Measurements from ENCODE around the gene GNAO1. TPM values are rescaled to one million over a fixed set of nuclear protein-coding genes. Genes with fewer than 3 reads are reported as not detected.

Gene GNAO1
- polyA plus RNA-seq, 1 of the 3 experiments (the other 2 are of a cell fraction) = 0.30 TPM

GRCh38 chr16:56298116-56298515, 106.8 kb downstream of the GNAO1 start (continued):
- TF ChIP-seq, protein P1, sequence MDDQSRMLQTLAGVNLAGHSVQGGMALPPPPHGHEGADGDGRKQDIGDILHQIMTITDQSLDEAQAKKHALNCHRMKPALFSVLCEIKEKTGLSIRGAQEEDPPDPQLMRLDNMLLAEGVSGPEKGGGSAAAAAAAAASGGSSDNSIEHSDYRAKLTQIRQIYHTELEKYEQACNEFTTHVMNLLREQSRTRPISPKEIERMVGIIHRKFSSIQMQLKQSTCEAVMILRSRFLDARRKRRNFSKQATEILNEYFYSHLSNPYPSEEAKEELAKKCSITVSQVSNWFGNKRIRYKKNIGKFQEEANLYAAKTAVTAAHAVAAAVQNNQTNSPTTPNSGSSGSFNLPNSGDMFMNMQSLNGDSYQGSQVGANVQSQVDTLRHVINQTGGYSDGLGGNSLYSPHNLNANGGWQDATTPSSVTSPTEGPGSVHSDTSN (IDR thresholded peaks at IDR 0.05) = no peak
- TF ChIP-seq YY1 (IDR thresholded peaks at IDR 0.05; ENCODE audit: low read depth) (no peak), RXRA (IDR thresholded peaks at IDR 0.05; ENCODE audit: borderline replicate concordance, low read depth) (no peak), POLR2AphosphoS5 (IDR thresholded peaks at IDR 0.05; ENCODE audit: low read depth, low read length) (no peak)

DNA sequence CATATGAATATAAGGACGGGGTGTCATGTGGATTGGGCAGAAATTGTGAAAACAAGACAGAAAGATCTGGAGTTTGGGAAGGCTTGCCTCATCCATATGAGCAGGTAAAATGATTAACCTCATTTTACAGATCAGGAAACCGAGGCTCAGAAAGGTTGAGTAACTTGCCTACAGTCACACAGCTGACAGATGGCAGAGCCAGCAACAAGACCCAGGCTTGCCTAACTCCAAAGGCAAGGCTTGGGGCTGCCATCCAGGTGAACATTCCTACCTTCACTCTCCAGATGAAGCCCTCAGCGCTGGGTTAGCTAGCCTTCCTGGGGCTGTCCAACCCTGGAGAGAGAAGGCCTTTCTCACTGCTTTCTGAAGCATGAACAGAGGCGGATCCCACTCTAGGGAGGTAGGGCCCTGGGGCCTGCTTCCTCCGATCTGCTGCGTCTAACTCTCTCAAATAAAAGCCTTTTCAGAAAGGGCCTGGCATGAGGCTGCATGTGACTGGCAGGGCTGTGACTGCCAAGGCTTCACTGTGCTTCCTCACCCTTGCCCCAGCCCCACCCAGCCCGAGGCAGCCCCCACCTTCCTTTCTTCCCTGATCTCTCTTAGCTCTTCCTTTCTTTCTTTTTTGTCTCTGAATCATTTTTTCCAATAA, 107.8 kb downstream of the GNAO1 start:
- Histone ChIP-seq H3K79me2 (ENCODE audit: insufficient read depth) (no peaks in the 10 kb centered on the region), H2AFZ (ENCODE audit: low read depth) (no peak overlapping the region), H3K4me2 (no peak overlapping the region), H3K9me3 (no peaks in the 10 kb centered on the region), H3K9me2 (no peaks in the 10 kb centered on the region), H3K36me3 (replicated peaks in 1 of 2; ENCODE audit: control insufficient read depth in 1 of 2, insufficient read depth in 2 of 2, low read length in 1 of 2) (no peaks in the 10 kb centered on the region), H3K27me3 (ENCODE audit: insufficient read depth) (no peaks in the 10 kb centered on the region; the same call in 1 of the 2 replicates), H3K27ac (ENCODE audit: low read depth in 2 of 2, low read length in 1 of 2) (peak overlapping the region in 1 of 2 experiments; percentile 50; a peak in 2 of 4 replicates), H3K4me1 (ENCODE audit: control insufficient read depth in 1 of 2, insufficient read depth in 2 of 2, low read depth in 1 of 2, low read length in 1 of 2) (peaks cover 0 to 63% of the 10 kb centered on the region in 2 experiments; a peak in 2 of 4 replicates), H3K4me3 (ENCODE audit: low read depth in 2 of 2, low read length in 1 of 2) (no peak overlapping the region), H3F3A (replicated peaks; ENCODE audit: insufficient read depth) (no peaks in the 10 kb centered on the region), H3K9ac (no peak overlapping the region), H4K20me1 (ENCODE audit: insufficient read depth) (no peaks in the 10 kb centered on the region)
- ChIA-PET CTCF (interaction anchor here (1.0 to 4.2 kb wide), 6 partner anchors 9 to 66 kb away, joined by 3 to 26 read pairs (median 4); no protein-coding TSS in a partner anchor), POLR2A (no interaction called here)
- WGBS (ENCODE audit: low lambda C conversion rate) = 36% methylated on average over 6 of the region's 7 CpGs
- DNase-seq = peak; percentile 66
- no peak for TF ChIP-seq EP300 (IDR thresholded peaks at IDR 0.05; ENCODE audit: borderline replicate concordance in 1 of 2, low read depth in 1 of 2, low read length in 1 of 2)
- TF ChIP-seq RFX5 (IDR thresholded peaks at IDR 0.05; ENCODE audit: low read length) = no peak
- no peak for TF ChIP-seq FOSL2 (IDR thresholded peaks at IDR 0.05; ENCODE audit: borderline replicate concordance, low read depth)
- no peak for TF ChIP-seq MEF2A (IDR thresholded peaks at IDR 0.05; ENCODE audit: borderline replicate concordance, low read depth)
- no peak for TF ChIP-seq RCOR1 (IDR thresholded peaks at IDR 0.05; ENCODE audit: low read length)
- TF ChIP-seq NRF1 (IDR thresholded peaks at IDR 0.05; ENCODE audit: low read depth, low read length) = no peak
- no peak for TF ChIP-seq SIN3A (IDR thresholded peaks at IDR 0.05; ENCODE audit: borderline replicate concordance, low read depth, low read length)

GRCh38 chr16:56300242-56300623, 108.9 kb downstream of the GNAO1 start:
- Histone ChIP-seq H3K4me1 (ENCODE audit: control insufficient read depth in 1 of 2, insufficient read depth in 2 of 2, low read depth in 1 of 2, low read length in 1 of 2) (peaks cover 0 to 58% of the 10 kb centered on the region in 2 experiments; a peak in 2 of 4 replicates), H3K4me3 (ENCODE audit: low read depth in 2 of 2, low read length in 1 of 2) (no peak overlapping the region), H3K9me2 (no peaks in the 10 kb centered on the region), H3K27ac (ENCODE audit: low read depth in 2 of 2, low read length in 1 of 2) (peak overlapping the region in 1 of 2 experiments; percentile 50; a peak in 2 of 4 replicates), H2AFZ (ENCODE audit: low read depth) (no peak overlapping the region), H3K9me3 (no peaks in the 10 kb centered on the region), H3K27me3 (ENCODE audit: insufficient read depth) (no peaks in the 10 kb centered on the region; the same call in 1 of the 2 replicates), H3F3A (replicated peaks; ENCODE audit: insufficient read depth) (no peaks in the 10 kb centered on the region), H3K36me3 (replicated peaks in 1 of 2; ENCODE audit: control insufficient read depth in 1 of 2, insufficient read depth in 2 of 2, low read length in 1 of 2) (no peaks in the 10 kb centered on the region), H3K9ac (no peak overlapping the region), H4K20me1 (ENCODE audit: insufficient read depth) (no peaks in the 10 kb centered on the region), H3K79me2 (ENCODE audit: insufficient read depth) (no peaks in the 10 kb centered on the region), H3K4me2 (no peak overlapping the region)
- ChIA-PET CTCF (interaction anchor here (0.9 to 4.2 kb wide), 7 partner anchors 15 to 258 kb away, joined by 3 to 26 read pairs (median 4); no protein-coding TSS in a partner anchor), POLR2A (no interaction called here)
- WGBS (ENCODE audit: low lambda C conversion rate) = 56% methylated on average over 4 of the region's 4 CpGs
- DNase-seq = peak; percentile 66
- TF ChIP-seq, protein P2, sequence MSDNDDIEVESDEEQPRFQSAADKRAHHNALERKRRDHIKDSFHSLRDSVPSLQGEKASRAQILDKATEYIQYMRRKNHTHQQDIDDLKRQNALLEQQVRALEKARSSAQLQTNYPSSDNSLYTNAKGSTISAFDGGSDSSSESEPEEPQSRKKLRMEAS (IDR thresholded peaks at IDR 0.05; ENCODE audit: low read depth) = no peak
- TF ChIP-seq EP300 (IDR thresholded peaks at IDR 0.05; ENCODE audit: borderline replicate concordance in 1 of 2, low read depth in 1 of 2, low read length in 1 of 2) = no peak
- TF ChIP-seq SIN3A (IDR thresholded peaks at IDR 0.05; ENCODE audit: borderline replicate concordance, low read depth, low read length) = no peak
- no peak for TF ChIP-seq ELF1 (IDR thresholded peaks at IDR 0.05)
- no peak for TF ChIP-seq SMC3 (IDR thresholded peaks at IDR 0.05; ENCODE audit: low read depth, low read length)
- TF ChIP-seq FOSL2 (IDR thresholded peaks at IDR 0.05; ENCODE audit: borderline replicate concordance, low read depth) = no peak
- no peak for TF ChIP-seq RFX5 (IDR thresholded peaks at IDR 0.05; ENCODE audit: low read length)
- TF ChIP-seq MXI1 (IDR thresholded peaks at IDR 0.05; ENCODE audit: low read depth, low read length) = no peak
- no peak for TF ChIP-seq FOXM1 (IDR thresholded peaks at IDR 0.05; ENCODE audit: low read depth)
- no peak for TF ChIP-seq GATA2 (CRISPR knock-in tag; IDR thresholded peaks at IDR 0.05)
- TF ChIP-seq USF1 (IDR thresholded peaks at IDR 0.05; ENCODE audit: borderline replicate concordance, low read depth) = no peak
